ENCODE measurements around the gene TAP2.

The TAP2 gene

GRCh38 chr6:32853541-32854375, 15.2 kb upstream of the TAP2 start, which contains the start of the genes PSMB9 and TAP1:
Gene PSMB9, plus strand, starts transcription at chr6:32854192. Its CDS starts 38 bp downstream, at chr6:32854230.
Gene TAP1, minus strand, starts transcription at chr6:32853704. Its CDS starts 68 bp downstream, at chr6:32853636.
- no peak for FAIRE-seq
- peak; percentile 55 for TF ChIP-seq CTCF (IDR thresholded peaks at IDR 0.05; ENCODE audit: insufficient read depth, missing control alignments)

GRCh38 chr6:32852844-32853540, 14.5 kb upstream of the TAP2 start:
- DNase-seq (ENCODE audit: insufficient read length, low spot score) (peak; percentile 35), FAIRE-seq (no peak)
- TF ChIP-seq CTCF (IDR thresholded peaks at IDR 0.05; ENCODE audit: insufficient read depth, missing control alignments) = no peak

More at GRCh38 chr6:32853541-32854375, 15.2 kb upstream of the TAP2 start, which contains the start of the genes PSMB9 and TAP1:
- peak; percentile 84 for DNase-seq (ENCODE audit: insufficient read length, low spot score)

- no peak for TF ChIP-seq CTCF (IDR thresholded peaks at IDR 0.05; ENCODE audit: insufficient read depth, missing control alignments)
- FAIRE-seq = no peak
- no peak for DNase-seq (ENCODE audit: insufficient read length, low spot score)
Observed at GRCh38 chr6:32852018-32852843, 13.7 kb upstream of the TAP2 start.

- no peak for FAIRE-seq
- no peak for TF ChIP-seq CTCF (IDR thresholded peaks at IDR 0.05; ENCODE audit: insufficient read depth, missing control alignments)
- no peak for DNase-seq (ENCODE audit: insufficient read length, low spot score)
Observed at GRCh38 chr6:32851025-32851424, 12.5 kb upstream of the TAP2 start.

GRCh38 chr6:32849126-32849525, 10.6 kb upstream of the TAP2 start:
- FAIRE-seq = no peak
- no peak for DNase-seq (ENCODE audit: insufficient read length, low spot score)
- no peak for TF ChIP-seq CTCF (IDR thresholded peaks at IDR 0.05; ENCODE audit: insufficient read depth, missing control alignments)

- TF ChIP-seq CTCF (IDR thresholded peaks at IDR 0.05; ENCODE audit: insufficient read depth, missing control alignments) = no peak
- DNase-seq (ENCODE audit: insufficient read length, low spot score) (no peak), FAIRE-seq (no peak)
Observed at GRCh38 chr6:32847795-32848194, 9.3 kb upstream of the TAP2 start.
